NT2/D1 (cell line): ENCODE data around the gene EGLN3.

ENCODE experiments used
- SUZ12 ChIP-seq: IDR thresholded peaks from 2 replicates; pipeline ENCODE4 v1.6.1; 2011; ENCODE audit not compliant: insufficient read length, insufficient read depth; ENCODE audit errors: extremely low read depth
- YY1 ChIP-seq: IDR thresholded peaks from 2 replicates; pipeline ENCODE4 v1.6.1; 2011; ENCODE audit not compliant: insufficient read length, insufficient read depth

DNA sequence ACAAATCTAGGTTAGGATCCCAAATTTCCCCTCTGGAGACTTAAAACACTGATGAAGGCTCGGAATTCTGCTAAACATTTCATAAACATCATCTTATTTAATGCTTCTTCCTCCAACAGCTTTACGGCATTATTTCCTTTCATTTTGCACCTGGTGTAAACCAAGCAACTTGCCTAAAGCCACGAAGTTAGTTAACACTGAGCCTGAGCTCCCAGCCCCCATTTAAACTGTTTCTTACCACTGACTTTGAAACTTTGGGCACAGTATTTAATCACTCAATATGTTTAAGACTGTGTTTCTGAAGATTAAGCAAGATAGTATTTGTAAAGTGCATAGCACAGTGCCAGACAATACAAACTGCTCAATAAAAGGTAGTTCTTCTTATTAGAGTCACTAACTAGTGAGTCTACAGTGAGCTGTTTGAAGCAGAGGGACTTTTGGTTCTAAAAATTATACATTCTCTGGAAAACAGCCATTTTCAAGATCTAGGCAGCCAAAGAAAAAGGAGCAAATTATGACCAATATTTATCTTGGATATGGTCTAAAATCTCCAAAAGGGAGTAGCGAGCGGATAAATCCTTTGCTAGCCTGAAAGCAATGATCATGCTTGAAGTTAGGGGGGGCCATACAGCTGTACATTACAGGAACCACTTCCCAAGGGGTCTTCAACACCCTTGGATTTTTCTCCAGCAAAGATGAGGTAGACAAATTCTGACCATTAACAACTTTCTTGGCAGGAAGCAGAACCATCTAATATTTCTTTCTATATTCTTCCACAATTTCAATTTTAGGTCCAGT lies 4.0 kb downstream of the EGLN3 start:
- no peak for TF ChIP-seq SUZ12
- no peak for TF ChIP-seq YY1
